ENCODE measurements around the gene KLHDC7B.

Gene KLHDC7B

GRCh38 chr22:50581950-50582492 lies 36.3 kb downstream of the KLHDC7B start:
- Histone ChIP-seq H3K9ac (ENCODE audit: low read depth, low read length) (peak overlapping the region; percentile 89), H3K36me3 (ENCODE audit: control insufficient read depth, insufficient read depth, low read length) (peaks cover 16% of the 10 kb centered on the region), H3K9me3 (ENCODE audit: control insufficient read depth, insufficient read depth, low read length) (no peaks in the 10 kb centered on the region), H3K27me3 (ENCODE audit: control insufficient read depth, insufficient read depth, low read length) (peaks cover 6% of the 10 kb centered on the region), H3K4me1 (ENCODE audit: control insufficient read depth, insufficient read depth, low read length) (peaks cover 5% of the 10 kb centered on the region), H3K4me3 (ENCODE audit: low read depth, low read length) (peak overlapping the region; percentile 87)

DNA sequence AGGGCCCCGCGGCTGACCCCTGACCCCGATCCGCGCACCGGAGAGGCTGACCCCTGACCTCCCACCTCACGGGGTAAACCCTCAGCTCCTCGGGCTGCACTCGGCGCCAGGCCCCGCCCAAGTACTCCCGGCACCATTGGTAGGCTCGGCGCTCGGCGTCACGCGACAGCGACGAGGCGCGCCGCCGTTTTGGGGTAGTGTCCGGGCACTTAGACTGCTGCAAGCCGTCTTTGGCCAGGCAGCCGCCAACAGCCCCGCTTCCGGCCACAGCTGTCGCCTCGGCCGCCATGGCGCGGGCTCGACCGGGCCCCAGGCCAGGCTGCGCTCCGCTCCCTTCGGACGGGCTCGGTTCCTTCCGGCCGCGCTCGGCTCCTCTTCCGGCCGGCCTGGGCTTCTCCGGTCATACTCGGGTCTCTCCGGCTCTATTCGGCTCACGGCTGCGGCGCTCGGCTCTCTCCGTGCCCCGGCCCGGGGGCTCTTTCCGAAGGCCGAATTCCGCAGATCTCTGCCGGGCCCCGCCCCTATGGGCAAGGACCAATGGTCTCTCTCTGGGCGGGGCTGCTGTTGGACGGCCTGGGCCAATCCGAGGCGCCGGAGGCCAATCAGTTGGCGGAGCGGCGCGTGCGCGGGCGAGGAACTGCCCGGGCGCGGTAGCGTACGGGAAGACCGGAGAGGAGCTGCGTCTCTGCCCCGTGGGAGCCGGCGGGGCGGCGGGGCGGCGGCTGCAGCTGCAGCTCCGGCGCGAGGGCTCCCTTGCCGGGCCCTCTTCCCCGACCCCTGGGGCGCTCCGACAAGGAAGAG lies 37.0 kb downstream of the KLHDC7B start, which contains the start of gene CHKB:
CHKB (minus strand) TSS at position 357 of the 801 bp plus-strand sequence; CDS start at position 289, 68 bp downstream.
- Histone ChIP-seq H3K27me3 (ENCODE audit: control insufficient read depth, insufficient read depth, low read length) (peaks cover 8% of the 10 kb centered on the region), H3K36me3 (ENCODE audit: control insufficient read depth, insufficient read depth, low read length) (peaks cover 12% of the 10 kb centered on the region), H3K9me3 (ENCODE audit: control insufficient read depth, insufficient read depth, low read length) (no peaks in the 10 kb centered on the region), H3K4me1 (ENCODE audit: control insufficient read depth, insufficient read depth, low read length) (peaks cover 3% of the 10 kb centered on the region), H3K4me3 (ENCODE audit: low read depth, low read length) (peak within 1 kb of the TSS; percentile 88), H3K9ac (ENCODE audit: low read depth, low read length) (peak within 1 kb of the TSS; percentile 89)

GRCh38 chr22:50583294-50583861 lies 37.7 kb downstream of the KLHDC7B start:
- H3K4me1 ChIP-seq (ENCODE audit: control insufficient read depth, insufficient read depth, low read length): peaks cover 3% of the 10 kb centered on the region
- H3K9ac ChIP-seq (ENCODE audit: low read depth, low read length): peak overlapping the region; percentile 56

DNA sequence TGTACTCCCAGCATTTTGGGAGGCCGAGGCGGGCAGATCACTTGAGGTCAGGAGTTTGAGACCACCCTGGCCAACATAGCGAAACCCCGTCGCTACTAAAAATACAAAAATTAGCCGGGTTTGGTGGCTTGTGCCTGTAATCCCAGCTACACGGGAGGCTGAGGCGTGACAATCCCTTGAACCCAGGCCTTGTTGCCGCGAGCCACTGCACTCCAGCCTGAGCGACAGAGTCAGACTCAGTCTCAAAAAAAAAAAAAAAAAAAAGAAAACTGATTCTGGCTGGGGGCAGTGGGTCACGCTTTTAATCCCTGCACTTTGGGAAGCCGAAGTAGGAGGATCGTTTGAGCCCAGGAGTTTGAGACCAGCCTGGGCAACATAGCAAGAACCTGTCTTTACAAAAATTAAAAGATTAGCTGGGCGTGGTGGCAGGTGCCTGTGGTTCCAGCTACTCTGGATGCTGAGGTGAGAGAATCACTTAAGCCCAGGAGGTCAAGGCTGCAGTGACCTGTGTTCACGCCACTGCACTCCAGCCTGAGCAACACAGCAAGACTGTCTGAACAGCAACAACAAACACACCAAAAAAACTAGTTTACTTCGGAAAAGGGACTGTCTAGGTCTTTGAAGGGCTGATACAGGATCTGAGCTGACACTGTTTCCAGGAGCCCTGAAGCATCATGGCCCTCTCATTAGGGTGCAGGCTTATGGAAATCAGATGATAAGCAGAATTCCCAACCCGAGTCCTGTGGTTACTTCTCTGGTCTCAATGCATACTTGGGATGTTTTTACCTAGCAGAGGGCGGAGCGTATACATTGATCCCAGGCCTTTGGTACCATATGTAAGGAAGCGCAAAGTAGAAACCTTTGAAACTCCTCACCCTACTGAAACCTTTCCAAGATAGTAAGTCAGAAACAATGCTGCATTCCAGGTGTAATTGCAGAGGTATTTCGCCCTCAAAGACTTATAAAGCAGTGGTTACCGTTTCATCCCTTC lies 38.7 kb downstream of the KLHDC7B start:
- Histone ChIP-seq H3K4me1 (ENCODE audit: control insufficient read depth, insufficient read depth, low read length) (no peaks in the 10 kb centered on the region), H3K9ac (ENCODE audit: low read depth, low read length) (no peak overlapping the region), H3K9me3 (ENCODE audit: control insufficient read depth, insufficient read depth, low read length) (no peaks in the 10 kb centered on the region), H3K4me3 (ENCODE audit: low read depth, low read length) (no peak overlapping the region), H3K27me3 (ENCODE audit: control insufficient read depth, insufficient read depth, low read length) (peaks cover 8% of the 10 kb centered on the region), H3K36me3 (ENCODE audit: control insufficient read depth, insufficient read depth, low read length) (peaks cover 5% of the 10 kb centered on the region)

More at GRCh38 chr22:50583294-50583861, 37.7 kb downstream of the KLHDC7B start:
- peaks cover 8% of the 10 kb centered on the region for H3K27me3 ChIP-seq (ENCODE audit: control insufficient read depth, insufficient read depth, low read length)
- H3K9me3 ChIP-seq (ENCODE audit: control insufficient read depth, insufficient read depth, low read length): no peaks in the 10 kb centered on the region
- H3K36me3 ChIP-seq (ENCODE audit: control insufficient read depth, insufficient read depth, low read length): peaks cover 11% of the 10 kb centered on the region
- peak overlapping the region; percentile 88 for H3K4me3 ChIP-seq (ENCODE audit: low read depth, low read length)

DNA sequence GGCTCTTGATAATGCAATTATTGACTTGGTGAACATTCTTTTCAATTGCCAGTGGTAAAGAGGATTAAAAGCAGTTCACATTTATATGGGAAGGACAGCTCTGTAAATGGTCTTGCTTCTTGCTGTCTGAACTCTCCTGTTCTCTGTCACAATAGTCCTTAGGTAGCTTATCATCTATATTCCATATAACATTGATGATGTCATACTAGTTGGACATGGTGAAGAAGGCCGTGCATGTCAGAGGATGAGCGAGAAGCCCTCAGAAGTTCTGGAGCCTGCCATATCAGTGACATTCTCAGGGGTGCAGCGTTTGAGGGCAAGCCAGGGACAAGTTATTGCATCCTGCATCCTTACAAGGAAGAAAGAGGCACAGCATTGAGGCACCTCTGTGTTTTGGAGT lies 39.5 kb downstream of the KLHDC7B start:
- Histone ChIP-seq H3K36me3 (ENCODE audit: control insufficient read depth, insufficient read depth, low read length) (peaks cover 2% of the 10 kb centered on the region), H3K4me3 (ENCODE audit: low read depth, low read length) (no peak overlapping the region), H3K27me3 (ENCODE audit: control insufficient read depth, insufficient read depth, low read length) (peaks cover 8% of the 10 kb centered on the region), H3K9me3 (ENCODE audit: control insufficient read depth, insufficient read depth, low read length) (no peaks in the 10 kb centered on the region), H3K9ac (ENCODE audit: low read depth, low read length) (no peak overlapping the region), H3K4me1 (ENCODE audit: control insufficient read depth, insufficient read depth, low read length) (no peaks in the 10 kb centered on the region)

- Histone ChIP-seq H3K4me1 (ENCODE audit: control insufficient read depth, insufficient read depth, low read length) (no peaks in the 10 kb centered on the region), H3K4me3 (ENCODE audit: low read depth, low read length) (no peak overlapping the region), H3K27me3 (ENCODE audit: control insufficient read depth, insufficient read depth, low read length) (peaks cover 8% of the 10 kb centered on the region), H3K9me3 (ENCODE audit: control insufficient read depth, insufficient read depth, low read length) (no peaks in the 10 kb centered on the region), H3K9ac (ENCODE audit: low read depth, low read length) (no peak overlapping the region), H3K36me3 (ENCODE audit: control insufficient read depth, insufficient read depth, low read length) (no peaks in the 10 kb centered on the region)
Observed at GRCh38 chr22:50585781-50586180, 40.1 kb downstream of the KLHDC7B start.

- H3K9ac ChIP-seq (ENCODE audit: low read depth, low read length): no peak overlapping the region
- H3K4me1 ChIP-seq (ENCODE audit: control insufficient read depth, insufficient read depth, low read length): no peaks in the 10 kb centered on the region
- H3K36me3 ChIP-seq (ENCODE audit: control insufficient read depth, insufficient read depth, low read length): no peaks in the 10 kb centered on the region
- H3K27me3 ChIP-seq (ENCODE audit: control insufficient read depth, insufficient read depth, low read length): peaks cover 8% of the 10 kb centered on the region
- H3K9me3 ChIP-seq (ENCODE audit: control insufficient read depth, insufficient read depth, low read length): no peaks in the 10 kb centered on the region
- no peak overlapping the region for H3K4me3 ChIP-seq (ENCODE audit: low read depth, low read length)
Observed at GRCh38 chr22:50586416-50586815, 40.7 kb downstream of the KLHDC7B start.

DNA sequence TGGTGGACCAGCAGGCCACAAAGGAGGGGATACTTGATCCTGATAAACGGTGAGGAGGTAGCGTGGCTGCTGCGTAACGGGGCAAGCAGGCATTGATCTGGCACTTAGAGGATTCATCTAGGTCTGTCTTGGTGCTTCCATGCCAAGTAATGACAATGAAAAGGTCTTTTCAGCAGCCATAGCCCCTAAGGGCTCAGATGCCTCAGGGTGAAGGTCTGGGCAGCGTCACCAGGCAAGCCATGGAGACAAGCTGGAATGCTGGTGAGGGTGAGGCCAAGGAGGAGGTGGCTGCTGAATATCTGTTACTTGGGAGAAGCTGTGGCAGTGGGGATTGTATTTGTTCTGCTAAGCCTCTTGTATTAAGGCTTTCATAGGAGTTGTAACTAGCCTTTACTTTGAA lies 41.7 kb downstream of the KLHDC7B start:
- Histone ChIP-seq H3K4me3 (ENCODE audit: low read depth, low read length) (no peak overlapping the region), H3K4me1 (ENCODE audit: control insufficient read depth, insufficient read depth, low read length) (no peaks in the 10 kb centered on the region), H3K9me3 (ENCODE audit: control insufficient read depth, insufficient read depth, low read length) (no peaks in the 10 kb centered on the region), H3K36me3 (ENCODE audit: control insufficient read depth, insufficient read depth, low read length) (no peaks in the 10 kb centered on the region), H3K9ac (ENCODE audit: low read depth, low read length) (no peak overlapping the region), H3K27me3 (ENCODE audit: control insufficient read depth, insufficient read depth, low read length) (peaks cover 8% of the 10 kb centered on the region)

DNA sequence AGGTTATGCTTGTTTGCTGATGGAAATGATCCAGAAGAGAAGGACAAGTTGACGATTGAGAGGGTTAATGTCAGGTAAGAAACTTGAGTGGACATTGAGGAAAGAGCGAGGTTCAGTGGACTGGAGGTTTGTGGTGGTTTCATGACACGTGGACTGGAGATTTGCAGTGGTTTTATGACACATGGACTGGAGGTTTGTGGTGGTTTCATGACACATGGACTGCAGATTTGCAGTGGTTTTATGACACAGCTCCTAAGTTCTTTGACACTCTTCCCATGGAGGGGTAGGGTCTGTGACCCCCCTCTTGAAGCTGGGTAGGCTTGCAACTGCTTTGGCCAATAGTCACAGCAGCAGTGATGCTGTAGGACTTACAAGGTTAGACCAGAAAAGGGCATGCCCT lies 49.5 kb downstream of the KLHDC7B start:
- Histone ChIP-seq H3K4me1 (ENCODE audit: control insufficient read depth, insufficient read depth, low read length) (no peaks in the 10 kb centered on the region), H3K4me3 (ENCODE audit: low read depth, low read length) (no peak overlapping the region), H3K27me3 (ENCODE audit: control insufficient read depth, insufficient read depth, low read length) (peaks cover 19% of the 10 kb centered on the region), H3K36me3 (ENCODE audit: control insufficient read depth, insufficient read depth, low read length) (no peaks in the 10 kb centered on the region), H3K9me3 (ENCODE audit: control insufficient read depth, insufficient read depth, low read length) (no peaks in the 10 kb centered on the region), H3K9ac (ENCODE audit: low read depth, low read length) (no peak overlapping the region)

GRCh38 chr22:50597097-50597496 lies 51.4 kb downstream of the KLHDC7B start:
- Histone ChIP-seq H3K4me1 (ENCODE audit: control insufficient read depth, insufficient read depth, low read length) (peaks cover 2% of the 10 kb centered on the region), H3K9ac (ENCODE audit: low read depth, low read length) (no peak overlapping the region), H3K36me3 (ENCODE audit: control insufficient read depth, insufficient read depth, low read length) (no peaks in the 10 kb centered on the region), H3K9me3 (ENCODE audit: control insufficient read depth, insufficient read depth, low read length) (no peaks in the 10 kb centered on the region), H3K4me3 (ENCODE audit: low read depth, low read length) (no peak overlapping the region), H3K27me3 (ENCODE audit: control insufficient read depth, insufficient read depth, low read length) (peaks cover 28% of the 10 kb centered on the region)

- peaks cover 2% of the 10 kb centered on the region for H3K4me1 ChIP-seq (ENCODE audit: control insufficient read depth, insufficient read depth, low read length)
- peak overlapping the region; percentile 8 for H3K4me3 ChIP-seq (ENCODE audit: low read depth, low read length)
- H3K9me3 ChIP-seq (ENCODE audit: control insufficient read depth, insufficient read depth, low read length): no peaks in the 10 kb centered on the region
- no peak overlapping the region for H3K9ac ChIP-seq (ENCODE audit: low read depth, low read length)
- no peaks in the 10 kb centered on the region for H3K36me3 ChIP-seq (ENCODE audit: control insufficient read depth, insufficient read depth, low read length)
- H3K27me3 ChIP-seq (ENCODE audit: control insufficient read depth, insufficient read depth, low read length): peaks cover 45% of the 10 kb centered on the region
Observed at GRCh38 chr22:50599816-50600455, 54.2 kb downstream of the KLHDC7B start.

Data from iPS-15b (cell line).